ENCODE results near the gene LRRC4C. TPM values are rescaled to one million over a fixed set of nuclear protein-coding genes. Genes with fewer than 3 reads are reported as not detected.

The LRRC4C gene
- total and polyA plus RNA-seq, 10 of the 15 experiments (the other 5 are each of a cell fraction or from before 2014, with no cell fraction given), result 1.5 TPM; not detected in 9

DNA sequence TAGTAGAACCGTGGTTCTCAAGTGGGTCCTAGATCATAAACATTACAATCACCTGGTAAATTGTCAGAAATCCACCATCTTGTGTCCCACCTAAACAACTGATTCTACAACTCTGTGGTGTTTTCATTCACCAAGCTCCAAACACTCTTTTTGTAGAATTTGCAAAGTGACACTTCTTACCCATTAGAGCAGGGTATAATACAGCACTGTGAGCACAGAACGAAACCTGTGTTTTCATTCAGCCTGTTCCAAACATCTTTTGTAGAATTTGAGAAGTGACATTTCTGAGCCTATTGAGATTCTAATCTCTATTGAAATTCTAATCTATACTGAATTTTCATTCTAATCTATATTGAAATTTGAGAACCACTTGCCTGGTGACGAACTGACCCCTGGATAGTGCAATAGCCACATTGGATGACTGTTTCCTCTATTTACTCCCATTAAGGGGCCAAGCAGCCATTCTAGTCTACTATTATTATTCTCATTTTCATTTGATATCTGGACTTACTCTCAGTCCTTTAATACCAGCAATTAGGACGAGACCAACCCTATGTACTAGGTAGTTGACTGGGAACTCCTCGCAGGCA lies 616.6 kb downstream of the LRRC4C start (continued):
- no peak for TF ChIP-seq RB1 (IDR thresholded peaks at IDR 0.05; ENCODE audit: borderline replicate concordance)

GRCh38 chr11:40841231-40841630 lies 618.2 kb downstream of the LRRC4C start:
- no peak for TF ChIP-seq ZBTB33 (IDR thresholded peaks at IDR 0.05)
- TF ChIP-seq RUNX3 (IDR thresholded peaks at IDR 0.05; ENCODE audit: low read length), result no peak
- TF ChIP-seq NKRF (conservative IDR thresholded peaks at IDR 0.05), result no peak
- TF ChIP-seq GABPA (IDR thresholded peaks at IDR 0.05; ENCODE audit: low read depth), result no peak
- no peak for TF ChIP-seq SMC3 (IDR thresholded peaks at IDR 0.05; ENCODE audit: borderline replicate concordance, low read length)
- POLR2A ChIA-PET, result no interaction called here
- Histone ChIP-seq H3K79me2 (ENCODE audit: control insufficient read depth, insufficient read depth, low read length) (no peaks in the 10 kb centered on the region), H3K9ac (ENCODE audit: control insufficient read depth, insufficient read depth, low read length) (no peak overlapping the region), H4K20me1 (ENCODE audit: control insufficient read depth, insufficient read depth) (no peaks in the 10 kb centered on the region), H3K9me3 (replicated peaks; ENCODE audit: control insufficient read depth, insufficient read depth, low read length) (no peaks in the 10 kb centered on the region), H3K4me2 (ENCODE audit: control insufficient read depth, insufficient read depth) (no peak overlapping the region), H3K27ac (ENCODE audit: control insufficient read depth, insufficient read depth) (no peak overlapping the region), H2AFZ (ENCODE audit: control insufficient read depth, low read depth, low read length) (no peak overlapping the region), H3K36me3 (ENCODE audit: control insufficient read depth in 2 of 2, insufficient read depth in 2 of 2, low read length in 1 of 2) (no peaks in the 10 kb centered on the region), H3K4me3 (no peak overlapping the region), H3K4me1 (ENCODE audit: control insufficient read depth, insufficient read depth, low read length) (no peaks in the 10 kb centered on the region), H3K27me3 (replicated peaks in 1 of 2; ENCODE audit: control insufficient read depth in 2 of 2, insufficient read depth in 2 of 2, low read length in 1 of 2) (no peaks in the 10 kb centered on the region)
- FAIRE-seq (no peak), DNase-seq (ENCODE audit: low read depth, low spot score) (no peak), ATAC-seq (no peak)
- WGBS (ENCODE audit: insufficient coverage, insufficient replicate concordance, low lambda C conversion rate, missing lambda C conversion rate), result 0% methylated on average over 1 of the region's 1 CpG
- CTCF ChIA-PET, result no interaction called here
- intact Hi-C loops (cut with micrococcal nuclease; ENCODE audit: unreplicated experiment) (no loop called here), in situ Hi-C loops (cut with MboI) (no loop called here)
- RAD21 ChIA-PET (ENCODE audit: unreplicated experiment), result no interaction called here
- BruUV-seq (replicated peaks), result no TSS peak
- SMC1A ChIA-PET (ENCODE audit: uncharacterized antibody, unreplicated experiment), result no interaction called here
